Mucosa of stomach (tissue), 1 donor: ENCODE results near the gene CELSR1.

Experiments used
- H3K27me3 ChIP-seq: one replicate; pipeline ENCODE4 v1.7.0; 2013; ENCODE audit warnings: mild to moderate bottlenecking, low read length; ENCODE audit not compliant: control insufficient read depth, insufficient read depth
- H3K36me3 ChIP-seq: one replicate; pipeline ENCODE4 v1.7.0; 2013; ENCODE audit warnings: low read length; ENCODE audit not compliant: control insufficient read depth, insufficient read depth
- H3K4me1 ChIP-seq: one replicate; pipeline ENCODE4 v1.7.0; 2013; ENCODE audit warnings: mild to moderate bottlenecking, low read length; ENCODE audit not compliant: control insufficient read depth, insufficient read depth
- H3K4me3 ChIP-seq: one replicate; pipeline ENCODE4 v1.7.0; 2013; ENCODE audit warnings: low read length
- H3K9ac ChIP-seq: one replicate; pipeline ENCODE4 v1.7.0; 2013; ENCODE audit warnings: mild to moderate bottlenecking, low read length, moderate library complexity
- H3K9me3 ChIP-seq: one replicate; pipeline ENCODE4 v1.7.0; 2013; ENCODE audit warnings: mild to moderate bottlenecking, low read length, moderate library complexity; ENCODE audit not compliant: control insufficient read depth
- donor health status: Pancreatic carcinoma.

Gene CELSR1

GRCh38 chr22:46463435-46464227, 73.8 kb downstream of the CELSR1 start:
- Histone ChIP-seq H3K9me3 (no peaks in the 10 kb centered on the region), H3K4me1 (peaks cover 11% of the 10 kb centered on the region), H3K9ac (no peak overlapping the region), H3K36me3 (no peaks in the 10 kb centered on the region), H3K27me3 (peaks cover 3% of the 10 kb centered on the region), H3K4me3 (no peak overlapping the region)

GRCh38 chr22:46462726-46463371, 74.6 kb downstream of the CELSR1 start:
- H3K36me3 ChIP-seq: no peaks in the 10 kb centered on the region
- H3K9ac ChIP-seq: no peak overlapping the region
- H3K9me3 ChIP-seq: no peaks in the 10 kb centered on the region
- H3K4me3 ChIP-seq: no peak overlapping the region
- H3K4me1 ChIP-seq: peaks cover 11% of the 10 kb centered on the region
- peaks cover 3% of the 10 kb centered on the region for H3K27me3 ChIP-seq

GRCh38 chr22:46461566-46462180, 75.7 kb downstream of the CELSR1 start:
- Histone ChIP-seq H3K4me1 (peaks cover 11% of the 10 kb centered on the region), H3K36me3 (no peaks in the 10 kb centered on the region), H3K9ac (no peak overlapping the region), H3K9me3 (no peaks in the 10 kb centered on the region), H3K4me3 (no peak overlapping the region), H3K27me3 (peaks cover 3% of the 10 kb centered on the region)

GRCh38 chr22:46460857-46461256, 76.6 kb downstream of the CELSR1 start:
- Histone ChIP-seq H3K36me3 (no peaks in the 10 kb centered on the region), H3K27me3 (peaks cover 3% of the 10 kb centered on the region), H3K4me3 (no peak overlapping the region), H3K4me1 (peaks cover 6% of the 10 kb centered on the region), H3K9ac (no peak overlapping the region), H3K9me3 (no peaks in the 10 kb centered on the region)

- Histone ChIP-seq H3K4me3 (no peak overlapping the region), H3K9ac (no peak overlapping the region), H3K9me3 (no peaks in the 10 kb centered on the region), H3K4me1 (no peaks in the 10 kb centered on the region), H3K27me3 (no peaks in the 10 kb centered on the region), H3K36me3 (no peaks in the 10 kb centered on the region)
These were observed 77.9 kb downstream of the CELSR1 start for GRCh38 chr22:46459347-46460065.

- H3K9ac ChIP-seq: no peak overlapping the region
- no peaks in the 10 kb centered on the region for H3K9me3 ChIP-seq
- peaks cover 2% of the 10 kb centered on the region for H3K27me3 ChIP-seq
- H3K4me3 ChIP-seq: no peak overlapping the region
- no peaks in the 10 kb centered on the region for H3K36me3 ChIP-seq
- H3K4me1 ChIP-seq: peaks cover 1% of the 10 kb centered on the region
These were observed 78.9 kb downstream of the CELSR1 start for GRCh38 chr22:46458525-46458924.

GRCh38 chr22:46457502-46458488, 79.6 kb downstream of the CELSR1 start:
- Histone ChIP-seq H3K4me1 (peaks cover 9% of the 10 kb centered on the region), H3K4me3 (no peak overlapping the region), H3K9ac (no peak overlapping the region), H3K27me3 (peaks cover 8% of the 10 kb centered on the region), H3K9me3 (no peaks in the 10 kb centered on the region), H3K36me3 (no peaks in the 10 kb centered on the region)

- H3K36me3 ChIP-seq: no peaks in the 10 kb centered on the region
- no peak overlapping the region for H3K9ac ChIP-seq
- no peaks in the 10 kb centered on the region for H3K9me3 ChIP-seq
- peaks cover 19% of the 10 kb centered on the region for H3K4me1 ChIP-seq
- peaks cover 9% of the 10 kb centered on the region for H3K27me3 ChIP-seq
- H3K4me3 ChIP-seq: no peak overlapping the region
These were observed 80.6 kb downstream of the CELSR1 start for GRCh38 chr22:46456818-46457163.

- Histone ChIP-seq H3K36me3 (no peaks in the 10 kb centered on the region), H3K4me3 (no peak overlapping the region), H3K9ac (no peak overlapping the region), H3K27me3 (peaks cover 9% of the 10 kb centered on the region), H3K9me3 (no peaks in the 10 kb centered on the region), H3K4me1 (peaks cover 32% of the 10 kb centered on the region)
These were observed 82.0 kb downstream of the CELSR1 start for GRCh38 chr22:46455446-46455845.

- H3K27me3 ChIP-seq: peaks cover 12% of the 10 kb centered on the region
These were observed 82.7 kb downstream of the CELSR1 start for GRCh38 chr22:46454504-46455269.

More at GRCh38 chr22:46454504-46455269, 82.7 kb downstream of the CELSR1 start:
- H3K4me1 ChIP-seq: peaks cover 34% of the 10 kb centered on the region
- no peaks in the 10 kb centered on the region for H3K9me3 ChIP-seq
- no peak overlapping the region for H3K4me3 ChIP-seq
- H3K36me3 ChIP-seq: no peaks in the 10 kb centered on the region
- H3K9ac ChIP-seq: no peak overlapping the region
